8988T (cell line): ENCODE results near the gene MUL1.

Source experiments
- DNase-seq: peaks from one replicate; pipeline ENCODE4 v3.0.0; 2011

MUL1 gene

GRCh38 chr1:20466273-20466672 is 41.7 kb downstream of the MUL1 start:
- no peak for DNase-seq

- DNase-seq, result no peak
These were observed 42.8 kb downstream of the MUL1 start for GRCh38 chr1:20465187-20465586.

GRCh38 chr1:20463502-20463901 is 44.4 kb downstream of the MUL1 start:
- DNase-seq, result no peak

- no peak for DNase-seq
These were observed 45.6 kb downstream of the MUL1 start for GRCh38 chr1:20462397-20462796.

- DNase-seq, result no peak
These were observed 49.2 kb downstream of the MUL1 start for GRCh38 chr1:20458717-20459116.

- DNase-seq, result no peak
These were observed 53.9 kb downstream of the MUL1 start for GRCh38 chr1:20454004-20454403.

GRCh38 chr1:20449735-20450311 is 58.1 kb downstream of the MUL1 start:
- DNase-seq, result no peak
